D341Med (cell line): Measurements from ENCODE around the gene STIMATE.

Experiments used
- DNase-seq: peaks from one replicate; pipeline ENCODE4 v3.0.0; 2012; ENCODE audit warnings: low spot score

Gene STIMATE

GRCh38 chr3:52866427-52866826, 30.9 kb downstream of the STIMATE start:
- no peak for DNase-seq

DNA sequence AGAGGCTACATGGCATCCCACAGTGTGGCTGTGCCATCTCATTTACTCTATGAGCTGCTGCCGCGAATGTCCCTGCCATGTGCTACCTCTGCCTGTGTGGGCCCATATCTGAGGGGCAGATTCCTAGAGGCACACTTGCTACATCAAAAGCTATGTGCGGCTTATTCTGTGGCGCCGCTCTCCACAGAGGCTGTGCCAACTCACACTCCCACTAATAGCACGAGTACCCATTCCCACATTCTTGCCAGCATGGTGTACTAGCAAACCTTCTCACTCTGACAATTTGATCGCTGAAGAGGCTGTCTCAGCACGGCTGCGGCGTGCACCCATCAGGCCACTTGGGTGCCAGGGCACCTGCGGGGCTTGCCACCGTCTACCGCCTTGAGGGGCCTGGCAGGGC, 31.4 kb downstream of the STIMATE start:
- DNase-seq = no peak

- no peak for DNase-seq
These were observed 37.0 kb downstream of the STIMATE start for GRCh38 chr3:52860424-52860768.

- no peak for DNase-seq
These were observed 37.5 kb downstream of the STIMATE start for GRCh38 chr3:52859686-52860423.

DNA sequence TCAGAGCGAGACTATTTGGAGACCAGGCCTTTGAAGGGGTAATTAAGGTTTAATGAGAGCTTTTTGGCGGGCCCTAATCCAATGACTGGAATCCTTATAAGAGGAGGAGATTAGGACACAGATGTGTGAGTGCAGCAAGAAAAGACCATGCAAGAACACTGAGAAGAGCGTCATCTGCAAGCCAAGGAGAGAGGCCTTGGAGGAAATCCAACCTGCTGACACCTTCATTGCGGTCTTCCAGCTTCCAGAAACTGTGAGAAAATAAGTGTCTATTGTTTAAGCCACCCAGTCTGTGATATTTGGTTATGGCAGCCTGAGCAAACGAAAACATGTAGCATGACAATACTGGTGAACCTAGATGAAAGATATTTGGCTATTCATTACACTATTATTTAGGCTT, 39.5 kb downstream of the STIMATE start:
- no peak for DNase-seq

- DNase-seq = no peak
These were observed 40.2 kb downstream of the STIMATE start for GRCh38 chr3:52857133-52857532.

GRCh38 chr3:52856666-52857065, 40.7 kb downstream of the STIMATE start:
- DNase-seq = no peak

GRCh38 chr3:52854013-52854412, 43.3 kb downstream of the STIMATE start:
- no peak for DNase-seq

- DNase-seq = no peak
These were observed 44.9 kb downstream of the STIMATE start for GRCh38 chr3:52852419-52852818.

DNA sequence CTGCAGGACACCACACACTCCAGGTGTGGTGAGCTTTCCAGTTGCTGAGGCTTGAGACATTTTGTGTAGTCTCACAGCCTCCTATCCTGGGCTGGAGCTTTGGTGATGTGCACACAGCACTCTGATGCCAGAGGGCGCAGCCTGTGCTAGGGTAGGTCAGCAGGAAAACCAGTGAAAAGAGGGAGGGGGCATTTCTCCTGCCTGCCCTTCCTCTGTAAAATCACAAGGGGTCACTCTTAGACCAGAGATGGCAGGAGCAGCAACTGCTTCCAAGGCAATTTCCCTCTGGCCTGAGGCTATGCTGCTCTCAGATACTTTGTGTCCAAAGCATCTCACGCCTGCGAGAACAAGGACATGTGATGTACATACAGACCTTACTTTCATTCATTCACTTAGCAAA, 46.0 kb downstream of the STIMATE start:
- peak; percentile 78 for DNase-seq

DNA sequence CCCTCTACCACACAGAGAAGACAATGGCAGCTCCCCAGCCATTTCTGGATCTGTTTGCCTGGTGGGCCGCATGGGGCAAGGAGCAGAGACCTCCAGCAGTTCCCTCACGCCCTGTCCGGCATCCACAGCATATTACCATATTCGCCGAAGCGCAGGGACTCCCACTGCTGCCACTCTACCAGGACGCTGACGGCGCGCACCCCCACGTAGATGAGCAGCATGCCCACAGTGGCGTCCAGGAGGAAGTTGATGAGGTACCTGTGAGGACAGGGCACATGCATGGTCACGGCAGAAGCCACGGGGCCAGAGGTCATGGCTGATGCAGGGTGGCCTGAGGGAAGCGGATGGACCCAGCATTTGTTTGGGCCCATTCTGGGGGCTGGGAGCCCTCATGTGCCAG, 47.7 kb downstream of the STIMATE start:
- no peak for DNase-seq

DNA sequence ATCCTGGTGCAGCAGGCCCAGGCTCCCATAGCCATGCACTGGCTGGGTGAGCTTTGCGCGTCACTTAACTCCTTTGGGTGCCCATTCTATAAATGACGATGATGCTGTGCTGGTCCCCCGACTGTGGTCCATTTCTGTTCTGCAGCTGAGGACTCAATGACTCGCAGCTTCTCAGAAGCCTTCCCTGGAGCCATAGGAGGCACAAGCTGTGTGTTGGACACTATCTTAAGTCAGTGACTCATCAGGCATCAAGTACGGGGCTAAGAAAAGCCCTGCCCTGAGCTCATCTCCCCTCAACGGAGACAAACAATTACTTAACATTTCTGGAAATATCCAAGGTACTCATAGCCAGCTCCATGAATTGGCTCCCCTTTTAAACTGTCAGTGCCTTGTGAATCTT, 48.7 kb downstream of the STIMATE start:
- no peak for DNase-seq

DNA sequence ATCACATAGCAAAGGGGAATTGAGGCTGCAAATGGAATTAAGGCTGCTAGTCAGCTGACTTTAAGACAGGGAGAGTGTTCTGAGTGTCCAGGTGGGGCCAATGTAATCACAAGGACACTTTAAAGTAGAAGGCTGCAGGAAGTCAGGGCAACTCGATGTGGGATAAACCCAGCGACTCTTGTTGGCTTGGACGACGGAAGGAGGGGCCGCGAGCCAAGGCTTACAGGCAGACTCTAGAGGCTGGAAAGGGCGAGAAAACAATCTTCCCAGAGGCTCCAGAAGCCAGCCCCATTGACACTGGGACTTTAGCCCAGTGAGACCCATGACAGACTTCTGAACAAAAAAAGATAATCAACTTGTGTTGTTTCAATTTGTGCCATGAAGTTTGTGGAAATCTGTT, 49.6 kb downstream of the STIMATE start:
- DNase-seq = no peak

DNA sequence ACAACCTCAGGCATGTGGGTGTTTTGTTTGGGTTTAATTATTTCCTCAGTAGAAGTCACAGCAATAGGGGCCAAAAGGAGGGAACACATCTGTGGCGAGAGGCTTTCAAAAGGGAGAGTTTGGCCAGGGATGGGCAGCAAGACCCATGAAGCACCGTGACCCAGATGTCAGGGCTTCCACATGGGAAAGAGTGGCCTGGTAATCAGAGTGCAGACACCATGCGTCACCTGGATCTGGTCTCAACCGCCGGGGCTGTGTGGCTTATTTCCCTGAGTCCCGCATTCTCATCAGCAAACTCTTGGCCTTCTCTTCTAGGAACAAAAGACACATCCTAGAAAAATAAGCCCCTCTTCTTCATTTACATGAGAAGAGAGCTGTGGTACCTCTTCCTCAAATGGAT, 50.1 kb downstream of the STIMATE start:
- DNase-seq = no peak

- DNase-seq = no peak
These were observed 50.8 kb downstream of the STIMATE start for GRCh38 chr3:52846432-52846965.

DNA sequence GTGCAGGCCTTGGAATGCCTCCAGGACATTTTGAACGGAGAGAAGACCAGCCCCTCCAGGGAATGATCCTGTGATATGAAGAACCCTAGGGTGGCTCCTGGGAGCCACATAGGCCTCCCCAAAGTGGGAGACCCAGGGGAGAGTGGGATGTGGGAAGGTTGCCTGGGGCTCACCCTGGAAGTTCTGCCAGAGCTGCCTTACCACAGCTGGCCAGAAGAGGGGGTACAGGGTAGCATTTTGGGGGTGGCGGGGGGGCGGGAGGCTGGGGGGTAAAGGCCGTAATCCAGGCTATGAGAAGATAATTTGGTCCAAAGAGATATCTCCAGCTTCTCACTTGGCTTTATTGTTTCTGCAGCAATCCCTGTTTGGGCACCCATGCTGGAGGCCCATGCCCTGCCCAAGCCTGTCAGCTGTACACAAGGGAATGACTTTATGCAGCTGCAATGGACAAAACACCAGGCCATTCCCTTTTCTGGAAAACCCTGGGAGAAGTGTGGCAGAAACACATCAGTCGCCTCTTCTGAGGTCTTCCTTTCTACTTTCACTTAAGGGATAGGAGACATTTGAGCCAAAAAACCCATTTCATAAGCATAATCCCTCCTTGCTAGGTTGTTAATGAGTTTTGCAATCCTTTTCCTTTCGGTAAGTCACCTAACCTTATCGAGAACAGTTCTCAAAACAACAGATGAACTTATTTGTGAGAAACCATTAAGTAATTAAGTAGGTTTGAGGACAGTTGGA, 51.5 kb downstream of the STIMATE start:
- peak; percentile 54 for DNase-seq

- DNase-seq = no peak
These were observed 52.2 kb downstream of the STIMATE start for GRCh38 chr3:52845157-52845556.

- DNase-seq = no peak
These were observed 52.9 kb downstream of the STIMATE start for GRCh38 chr3:52844290-52844975.

DNA sequence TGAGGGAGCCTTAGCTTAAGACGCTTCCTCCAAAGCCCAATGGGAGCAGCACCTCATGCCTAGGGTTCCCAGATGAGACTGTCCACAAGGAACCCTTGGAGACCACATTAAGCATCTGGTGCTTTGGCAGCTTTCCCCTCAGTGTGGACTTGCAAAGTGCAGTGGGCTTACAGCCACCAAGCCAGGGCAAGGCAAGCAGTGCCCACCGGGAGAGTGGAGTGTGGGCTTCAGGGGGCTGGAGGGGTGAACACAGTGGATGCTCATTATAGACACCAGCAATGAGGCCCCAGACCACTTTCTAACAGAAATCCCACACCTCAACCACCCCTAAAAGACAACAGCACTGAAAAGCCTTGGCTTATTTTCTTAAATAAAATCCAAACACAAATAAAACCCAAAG, 53.5 kb downstream of the STIMATE start:
- no peak for DNase-seq

- DNase-seq = no peak
These were observed 54.1 kb downstream of the STIMATE start for GRCh38 chr3:52843108-52843865.

DNA sequence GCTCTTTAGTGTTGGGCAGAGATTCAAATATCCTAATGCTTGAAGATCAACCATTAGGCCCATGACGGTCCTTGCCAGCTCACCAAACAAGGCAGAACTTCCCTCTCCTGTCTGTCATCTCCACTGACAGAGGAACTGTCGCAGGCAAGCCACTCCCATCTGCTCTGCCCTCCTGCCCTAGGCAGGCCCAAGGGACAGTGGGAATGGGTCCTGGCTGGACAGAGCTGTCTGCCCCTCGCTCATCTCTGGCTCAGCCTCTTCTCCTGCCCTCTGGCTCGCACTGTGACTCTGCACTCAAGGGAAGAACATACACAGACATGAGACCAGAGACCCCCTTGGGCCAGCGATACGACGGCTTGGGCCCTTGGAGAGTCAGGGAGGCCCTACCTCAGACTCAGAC, 54.9 kb downstream of the STIMATE start:
- DNase-seq = no peak

DNA sequence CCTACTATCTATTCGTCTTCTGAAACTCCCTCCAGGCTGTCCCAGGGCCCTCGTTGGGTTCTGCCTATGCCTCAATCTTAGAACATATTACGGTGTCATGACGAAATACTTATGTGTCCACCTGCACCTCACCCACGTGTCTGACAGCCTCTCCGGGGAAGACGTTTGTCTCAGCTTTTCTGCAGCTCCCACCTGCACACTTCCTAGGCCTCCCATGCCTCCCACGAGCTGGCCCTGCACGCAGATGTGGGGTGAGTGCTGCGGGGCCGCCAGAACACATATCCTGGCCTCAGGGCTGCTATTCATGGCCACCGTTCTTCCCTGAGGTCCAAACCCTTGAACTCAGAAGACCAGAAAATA, 55.4 kb downstream of the STIMATE start:
- no peak for DNase-seq
